A549 (cell line): Measurements from ENCODE around the gene MMS19.

Experiments used
- BHLHE40 ChIP-seq: IDR thresholded peaks from 2 replicates; pipeline ENCODE4 v1.6.1; 2012; ENCODE audit warnings: low read depth, low read length, inconsistent platforms
- EP300 ChIP-seq, 2 experiments: fragments of >200 bp; sonication (Bioruptor Twin); formaldehyde crosslinking; IDR thresholded peaks; 2 replicates in 1 of 2; 3 replicates in 1 of 2; pipeline ENCODE4 v1.6.1; 2016 to 2017
- ESRRA ChIP-seq: fragments of 150-350 bp; IDR thresholded peaks from 2 replicates; pipeline ENCODE4 v1.6.1; 2014; ENCODE audit warnings: mild to moderate bottlenecking, low read length, borderline replicate concordance
- FOSL2 ChIP-seq, 2 experiments: fragments of 450-650 bp in 1 of 2; fragments of >200 bp in 1 of 2; sonication (Bioruptor Twin) in 1 of 2; formaldehyde crosslinking; IDR thresholded peaks; 2 replicates each; pipeline versions ENCODE4 v1.5.0 to v1.6.1; 2016 to 2020; ENCODE audit warnings: mild to moderate bottlenecking in 1 of 2, moderate library complexity in 1 of 2
- HDAC2 ChIP-seq: fragments of 200-600 bp; sonication (generic); IDR thresholded peaks from 2 replicates; pipeline ENCODE4 v1.6.1; 2016
- MAFK ChIP-seq: fragments of 450-650 bp; IDR thresholded peaks from 2 replicates; pipeline ENCODE4 v1.6.1; 2014; ENCODE audit not compliant: partially characterized antibody
- MAZ ChIP-seq: fragments of 150-350 bp; IDR thresholded peaks from 2 replicates; pipeline ENCODE4 v1.6.1; 2014; ENCODE audit warnings: antibody characterized with exemption, low read depth, low read length, borderline replicate concordance
- POLR2A ChIP-seq: IDR thresholded peaks from 2 replicates; pipeline ENCODE4 v1.6.1; 2012; ENCODE audit warnings: mild to moderate bottlenecking, low read length
- RAD21 ChIP-seq, 2 experiments: fragments of >200 bp in 1 of 2; sonication (Bioruptor Twin) in 1 of 2; formaldehyde crosslinking in 1 of 2; IDR thresholded peaks in 1 of 2; conservative IDR thresholded peaks in 1 of 2; 2 replicates in 1 of 2; 3 replicates in 1 of 2; pipeline ENCODE4 v1.6.1; 2012 to 2018; ENCODE audit warnings: inconsistent platforms in 1 of 2
- RCOR1 ChIP-seq: fragments of 150-350 bp; IDR thresholded peaks from 2 replicates; pipeline ENCODE4 v1.6.1; 2014; ENCODE audit warnings: antibody characterized with exemption, low read length, low read depth
- SREBF2 ChIP-seq: fragments of 450-650 bp; IDR thresholded peaks from 2 replicates; pipeline ENCODE4 v1.6.1; 2014; ENCODE audit warnings: mild to moderate bottlenecking, moderate library complexity
- TP53 ChIP-seq: fragments of 250-450 bp; sonication (Bioruptor Pico); IDR thresholded peaks from 2 replicates; pipeline ENCODE4 v1.5.0; 2021; ENCODE audit warnings: mild to moderate bottlenecking, moderate library complexity
- TF ChIP-seq, protein P1 (sequence below): fragments of >200 bp; sonication (Bioruptor Twin); formaldehyde crosslinking; IDR thresholded peaks from 3 replicates; pipeline ENCODE4 v1.5.1; 2016
- TF ChIP-seq, protein P2 (sequence below): fragments of 150-350 bp; IDR thresholded peaks from 2 replicates; pipeline ENCODE4 v1.6.1; 2014; ENCODE audit warnings: low read depth, mild to moderate bottlenecking, low read length

GRCh38 chr10:97542169-97543024, 44.2 kb upstream of the MMS19 start:
- TF ChIP-seq, protein P1, sequence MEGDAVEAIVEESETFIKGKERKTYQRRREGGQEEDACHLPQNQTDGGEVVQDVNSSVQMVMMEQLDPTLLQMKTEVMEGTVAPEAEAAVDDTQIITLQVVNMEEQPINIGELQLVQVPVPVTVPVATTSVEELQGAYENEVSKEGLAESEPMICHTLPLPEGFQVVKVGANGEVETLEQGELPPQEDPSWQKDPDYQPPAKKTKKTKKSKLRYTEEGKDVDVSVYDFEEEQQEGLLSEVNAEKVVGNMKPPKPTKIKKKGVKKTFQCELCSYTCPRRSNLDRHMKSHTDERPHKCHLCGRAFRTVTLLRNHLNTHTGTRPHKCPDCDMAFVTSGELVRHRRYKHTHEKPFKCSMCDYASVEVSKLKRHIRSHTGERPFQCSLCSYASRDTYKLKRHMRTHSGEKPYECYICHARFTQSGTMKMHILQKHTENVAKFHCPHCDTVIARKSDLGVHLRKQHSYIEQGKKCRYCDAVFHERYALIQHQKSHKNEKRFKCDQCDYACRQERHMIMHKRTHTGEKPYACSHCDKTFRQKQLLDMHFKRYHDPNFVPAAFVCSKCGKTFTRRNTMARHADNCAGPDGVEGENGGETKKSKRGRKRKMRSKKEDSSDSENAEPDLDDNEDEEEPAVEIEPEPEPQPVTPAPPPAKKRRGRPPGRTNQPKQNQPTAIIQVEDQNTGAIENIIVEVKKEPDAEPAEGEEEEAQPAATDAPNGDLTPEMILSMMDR = no peak
- no peak for TF ChIP-seq RCOR1
- no peak for TF ChIP-seq EP300 (IDR thresholded peaks at IDR 0.05)
- TF ChIP-seq FOSL2 (IDR thresholded peaks at IDR 0.05) = peak; percentile 87
- peak; percentile 94 for TF ChIP-seq FOSL2 (CRISPR knock-in tag; IDR thresholded peaks at IDR 0.05)
- no peak for TF ChIP-seq POLR2A
- no peak for TF ChIP-seq TP53 (CRISPR knock-in tag)
- peak; percentile 90 for TF ChIP-seq MAFK
- TF ChIP-seq RAD21 (conservative IDR thresholded peaks at IDR 0.05 in 1 of 2, IDR thresholded peaks at IDR 0.05 in 1 of 2) = no peak
- TF ChIP-seq, protein P2, sequence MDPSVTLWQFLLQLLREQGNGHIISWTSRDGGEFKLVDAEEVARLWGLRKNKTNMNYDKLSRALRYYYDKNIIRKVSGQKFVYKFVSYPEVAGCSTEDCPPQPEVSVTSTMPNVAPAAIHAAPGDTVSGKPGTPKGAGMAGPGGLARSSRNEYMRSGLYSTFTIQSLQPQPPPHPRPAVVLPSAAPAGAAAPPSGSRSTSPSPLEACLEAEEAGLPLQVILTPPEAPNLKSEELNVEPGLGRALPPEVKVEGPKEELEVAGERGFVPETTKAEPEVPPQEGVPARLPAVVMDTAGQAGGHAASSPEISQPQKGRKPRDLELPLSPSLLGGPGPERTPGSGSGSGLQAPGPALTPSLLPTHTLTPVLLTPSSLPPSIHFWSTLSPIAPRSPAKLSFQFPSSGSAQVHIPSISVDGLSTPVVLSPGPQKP = no peak
- no peak for TF ChIP-seq SREBF2
- no peak for TF ChIP-seq HDAC2
- TF ChIP-seq ESRRA = no peak
- no peak for TF ChIP-seq BHLHE40
- no peak for TF ChIP-seq MAZ
